HEK293T (cell line): ENCODE results near the gene SOAT2.
A peak's percentile ranks its signal among the peaks of the same experiment; 100 is the strongest.

ENCODE experiments used
- CTCF ChIA-PET: fragments of 350-600 bp; formaldehyde crosslinking; extraction: SDS; loops from one replicate; lab custom pipeline; 2021; ENCODE audit warnings: antibody characterized with exemption, inconsistent platforms; lab: Yijun Ruan, JAX
- POLR2A ChIA-PET: fragments of 350-600 bp; formaldehyde crosslinking; extraction: SDS; loops from one replicate; lab custom pipeline; 2020; ENCODE audit warnings: antibody characterized with exemption, inconsistent platforms; lab: Yijun Ruan, JAX
- DNase-seq: peaks from one replicate; pipeline ENCODE4 v3.0.0; 2012; ENCODE audit warnings: mixed read lengths; ENCODE audit errors: extremely low spot score
- ARNT ChIP-seq: fragments of 450-650 bp; IDR thresholded peaks from 2 replicates; pipeline ENCODE4 v1.6.1; 2017; ENCODE audit warnings: mild to moderate bottlenecking
- BHLHE40 ChIP-seq: fragments of 450-650 bp; IDR thresholded peaks from 2 replicates; pipeline ENCODE4 v1.6.1; 2016; ENCODE audit warnings: mild to moderate bottlenecking, moderate library complexity, borderline replicate concordance
- CTBP1 ChIP-seq: fragments of 450-650 bp; IDR thresholded peaks from 2 replicates; pipeline ENCODE4 v1.6.1; 2016; ENCODE audit warnings: borderline replicate concordance
- ELF4 ChIP-seq: fragments of 450-650 bp; IDR thresholded peaks from 2 replicates; pipeline ENCODE4 v1.6.1; 2017; ENCODE audit warnings: antibody characterized with exemption
- FOXA1 ChIP-seq: fragments of 450-650 bp; IDR thresholded peaks from 2 replicates; pipeline ENCODE4 v1.6.1; 2016; ENCODE audit warnings: mild to moderate bottlenecking
- FOXK2 ChIP-seq: fragments of 450-650 bp; IDR thresholded peaks from 2 replicates; pipeline ENCODE4 v1.6.1; 2016; ENCODE audit warnings: mild to moderate bottlenecking
- FOXM1 ChIP-seq: fragments of 450-650 bp; IDR thresholded peaks from 2 replicates; pipeline ENCODE4 v1.6.1; 2017; ENCODE audit warnings: mild to moderate bottlenecking, borderline replicate concordance
- HDGF ChIP-seq: fragments of 450-650 bp; IDR thresholded peaks from 2 replicates; pipeline ENCODE4 v1.6.1; 2017; ENCODE audit warnings: antibody characterized with exemption, borderline replicate concordance
- L3MBTL2 ChIP-seq: fragments of 450-650 bp; conservative IDR thresholded peaks from 2 replicates; pipeline ENCODE4 v1.6.1; 2016; ENCODE audit warnings: mild to moderate bottlenecking
- LEF1 ChIP-seq: fragments of 450-650 bp; IDR thresholded peaks from 2 replicates; pipeline ENCODE4 v1.6.1; 2017; ENCODE audit warnings: mild to moderate bottlenecking, borderline replicate concordance
- NFRKB ChIP-seq: fragments of 450-650 bp; IDR thresholded peaks from 2 replicates; pipeline ENCODE4 v1.6.1; 2016; ENCODE audit warnings: mild to moderate bottlenecking, moderate library complexity
- PKNOX1 ChIP-seq: fragments of 450-650 bp; IDR thresholded peaks from 2 replicates; pipeline ENCODE4 v1.6.1; 2016
- SP1 ChIP-seq: fragments of 450-650 bp; IDR thresholded peaks from 2 replicates; pipeline ENCODE4 v1.6.1; 2017
- SUZ12 ChIP-seq: fragments of 450-650 bp; IDR thresholded peaks from 2 replicates; pipeline ENCODE4 v1.6.1; 2016; ENCODE audit warnings: mild to moderate bottlenecking
- TARDBP ChIP-seq: fragments of 450-650 bp; IDR thresholded peaks from 2 replicates; pipeline ENCODE4 v1.6.1; 2016
- ZNF384 ChIP-seq: fragments of 450-650 bp; IDR thresholded peaks from 2 replicates; pipeline ENCODE4 v1.6.1; 2016

The SOAT2 gene

DNA sequence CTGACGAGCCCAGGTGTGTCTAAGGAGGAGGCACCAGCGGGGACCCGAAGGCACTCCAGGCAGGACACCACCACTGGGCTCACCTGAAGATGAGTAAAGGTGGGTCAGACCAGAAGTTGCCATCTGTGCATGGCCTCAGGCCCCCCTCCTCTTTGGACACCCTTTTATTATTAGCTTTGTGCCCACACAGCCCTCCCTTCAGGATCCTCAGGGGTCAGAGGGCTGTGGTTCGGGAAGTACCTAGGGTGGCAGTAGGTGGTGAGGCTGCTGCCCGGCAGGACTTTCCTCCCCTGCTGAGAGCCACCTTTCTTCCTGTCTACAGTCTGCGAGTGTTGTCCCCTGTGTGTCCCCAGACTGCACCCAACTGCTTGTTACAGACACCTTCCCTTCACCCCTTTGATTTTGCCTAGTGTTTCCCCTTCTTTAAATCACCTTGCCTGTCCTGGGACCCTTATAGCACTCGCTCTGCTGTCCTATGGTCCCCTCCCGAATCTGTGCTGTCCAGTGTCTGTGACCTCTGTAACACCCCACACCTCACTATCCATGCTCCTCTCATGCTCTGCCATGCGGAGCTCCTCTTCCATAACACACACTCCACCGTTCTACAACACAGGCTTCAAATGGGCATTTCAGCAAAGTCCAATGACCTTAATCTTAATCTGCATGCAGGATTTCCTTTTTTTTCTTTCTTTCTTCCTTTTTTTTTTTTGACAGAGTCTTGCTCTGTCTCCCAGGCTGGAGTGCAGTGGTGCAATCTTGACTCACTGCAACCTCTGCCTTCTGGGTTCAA, 25.7 kb downstream of the SOAT2 start:
- TF ChIP-seq FOXK2: no peak
- TF ChIP-seq FOXA1: no peak
- TF ChIP-seq ARNT: no peak
- TF ChIP-seq NFRKB: no peak
- TF ChIP-seq L3MBTL2: no peak
- TF ChIP-seq ELF4: no peak
- TF ChIP-seq CTBP1: no peak
- TF ChIP-seq SUZ12: no peak
- TF ChIP-seq HDGF: no peak
- CTCF ChIA-PET: interaction anchor here (0.7 kb wide), 1 partner anchor 275 kb away, joined by 9 read pairs; no protein-coding TSS in a partner anchor
- no peak for DNase-seq
- POLR2A ChIA-PET: no interaction called here

DNA sequence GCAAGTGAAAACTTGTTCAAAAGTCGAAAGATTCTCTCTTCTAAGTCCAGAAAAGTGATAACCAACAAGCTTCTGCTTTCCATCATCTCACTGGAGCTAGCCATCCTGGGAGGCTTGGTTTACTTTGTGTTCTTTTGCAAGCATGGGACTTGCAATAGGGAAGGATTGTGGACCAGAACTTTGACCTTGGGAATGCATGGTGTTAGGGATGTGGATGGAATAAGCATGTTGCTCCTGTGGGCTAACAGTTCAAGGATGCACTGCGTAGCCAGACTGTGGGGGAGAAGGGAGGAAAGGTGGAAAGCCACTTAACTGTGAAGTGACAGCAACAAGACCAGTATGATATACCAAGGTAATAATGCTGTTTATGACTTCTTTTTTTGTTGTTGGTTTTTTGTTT, 28.6 kb downstream of the SOAT2 start:
- TF ChIP-seq TARDBP: no peak
- TF ChIP-seq HDGF: no peak
- TF ChIP-seq NFRKB: no peak
- TF ChIP-seq LEF1: no peak
- TF ChIP-seq FOXM1: no peak
- TF ChIP-seq BHLHE40: no peak
- TF ChIP-seq SP1: no peak
- TF ChIP-seq FOXK2: no peak
- no peak for TF ChIP-seq ZNF384
- no peak for TF ChIP-seq ELF4
- no peak for TF ChIP-seq ARNT
- no peak for TF ChIP-seq PKNOX1
- no peak for TF ChIP-seq L3MBTL2
- TF ChIP-seq SUZ12: no peak
- no peak for TF ChIP-seq FOXA1
- ChIA-PET CTCF (no interaction called here), POLR2A (no interaction called here)
- DNase-seq: no peak

DNA sequence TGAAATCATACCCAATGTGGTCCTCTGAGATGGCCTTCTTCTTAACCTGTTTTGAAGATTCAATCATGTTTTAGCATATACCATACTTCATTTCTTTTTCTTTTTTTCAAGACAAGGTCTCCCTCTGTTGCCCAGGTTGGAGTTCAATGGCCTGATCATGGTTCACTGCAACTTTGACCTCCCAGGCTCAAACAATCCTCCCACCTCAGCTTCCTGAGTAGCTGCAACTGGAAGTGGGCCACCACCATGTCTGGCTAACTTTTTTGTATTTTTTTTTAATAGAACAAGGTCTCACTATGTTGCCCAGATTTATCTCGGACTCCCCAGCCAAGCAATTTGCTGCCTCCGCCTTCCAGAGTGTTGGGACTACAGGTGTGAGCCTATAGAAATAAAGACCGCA, 30.4 kb downstream of the SOAT2 start:
- no peak for DNase-seq
- CTCF ChIA-PET: no interaction called here
- POLR2A ChIA-PET: no interaction called here
- TF ChIP-seq L3MBTL2 (no peak), LEF1 (no peak), ZNF384 (no peak), FOXK2 (no peak), SP1 (no peak), TARDBP (no peak), ELF4 (no peak), CTBP1 (no peak), PKNOX1 (no peak), HDGF (no peak), FOXM1 (no peak), BHLHE40 (no peak), FOXA1 (no peak), ARNT (no peak), SUZ12 (no peak), NFRKB (no peak)

DNA sequence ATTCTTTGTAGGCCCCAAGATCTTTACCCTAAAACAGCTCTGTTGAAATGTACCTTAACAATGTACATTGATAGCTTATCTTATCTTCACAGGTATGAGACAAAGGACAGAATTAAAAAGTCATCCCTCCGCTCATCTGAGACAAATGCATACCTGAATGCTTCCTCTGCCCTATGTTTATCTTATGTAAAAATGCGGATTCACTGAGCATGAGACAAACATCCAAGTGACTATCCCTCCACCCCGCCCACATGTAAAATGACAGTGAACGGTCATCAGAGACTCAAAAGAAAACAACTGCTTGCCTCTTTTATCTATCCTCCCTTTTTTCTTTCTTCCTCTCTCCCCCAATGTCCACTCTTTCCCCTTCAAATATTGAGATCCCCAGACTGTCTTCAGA, 40.1 kb downstream of the SOAT2 start:
- no peak for DNase-seq
- CTCF ChIA-PET: interaction anchor here (0.7 kb wide), 1 partner anchor 81 kb away, joined by 4 read pairs; no protein-coding TSS in a partner anchor
- no peak for TF ChIP-seq LEF1
- POLR2A ChIA-PET: no interaction called here

DNA sequence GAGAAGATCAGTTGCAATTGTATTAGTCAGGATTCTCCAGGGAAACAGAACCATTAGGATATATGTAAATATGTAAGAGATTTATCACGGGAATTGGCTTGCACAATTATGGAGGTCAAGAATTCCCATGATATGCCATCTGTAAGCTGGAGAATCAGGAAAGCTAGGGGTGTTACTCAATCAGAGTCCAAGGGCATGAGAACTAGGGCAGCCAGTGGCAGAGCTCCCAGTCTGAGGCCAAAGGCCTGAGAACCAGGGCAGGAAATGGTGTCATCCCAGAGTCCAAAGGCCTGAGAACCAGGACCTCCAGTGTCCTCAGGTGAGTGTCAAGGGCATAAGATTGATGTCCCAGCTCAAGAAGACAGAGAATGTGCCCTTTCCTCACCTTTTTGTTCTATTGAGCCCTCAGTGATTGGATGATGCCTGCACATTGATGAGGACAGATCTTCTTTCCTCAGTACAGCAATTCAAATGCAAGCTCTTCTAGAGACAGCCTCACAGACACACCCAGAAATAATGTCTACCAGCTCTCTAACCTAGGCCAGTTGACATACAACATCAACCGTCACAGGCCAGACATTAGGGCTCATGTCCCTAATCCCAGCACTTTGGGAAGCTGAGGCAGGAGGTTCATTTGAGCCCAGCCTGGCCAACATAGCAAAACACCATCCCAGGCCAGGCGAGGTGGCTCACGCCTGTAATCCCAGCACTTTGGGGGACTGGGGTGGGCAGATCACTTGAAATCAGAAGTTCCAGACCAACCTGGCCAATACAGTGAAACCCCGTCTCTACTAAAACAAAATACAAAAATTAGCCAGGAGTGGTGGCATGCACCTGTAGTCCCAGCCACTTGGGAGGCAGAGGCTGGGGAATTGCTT, 42.3 kb downstream of the SOAT2 start:
- POLR2A ChIA-PET: interaction anchor here (0.7 kb wide), 1 partner anchor 53 kb away, joined by 4 read pairs; no protein-coding TSS in a partner anchor
- DNase-seq: no peak
- CTCF ChIA-PET: no interaction called here
- no peak for TF ChIP-seq NFRKB
- TF ChIP-seq SUZ12: no peak
- TF ChIP-seq FOXA1: no peak
- no peak for TF ChIP-seq FOXK2
- TF ChIP-seq SP1: no peak
- no peak for TF ChIP-seq L3MBTL2
- no peak for TF ChIP-seq HDGF
- TF ChIP-seq LEF1: no peak
- no peak for TF ChIP-seq CTBP1
- no peak for TF ChIP-seq ARNT
- TF ChIP-seq ZNF384: no peak
- TF ChIP-seq FOXM1: no peak
- no peak for TF ChIP-seq PKNOX1
- no peak for TF ChIP-seq BHLHE40
- no peak for TF ChIP-seq TARDBP
- no peak for TF ChIP-seq ELF4

DNA sequence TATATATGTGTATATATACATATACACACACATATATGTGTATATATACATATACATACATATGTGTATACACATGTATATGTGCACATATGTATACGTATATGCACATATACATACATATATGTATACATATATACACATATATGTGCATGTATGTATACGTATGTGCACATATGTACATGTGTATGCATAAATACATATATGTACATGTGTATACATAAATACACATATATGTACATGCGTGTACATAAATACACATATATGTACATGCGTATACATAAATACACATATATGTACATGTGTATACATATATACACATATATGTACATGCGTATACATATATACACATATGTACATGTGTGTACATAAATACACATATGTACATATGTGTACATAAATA, 43.9 kb downstream of the SOAT2 start:
- TF ChIP-seq NFRKB: peak; percentile 49
- TF ChIP-seq PKNOX1: no peak
- ChIA-PET CTCF (no interaction called here), POLR2A (no interaction called here)
- no peak for DNase-seq
